ENCODE data around the gene SNRPA.

- TF ChIP-seq CTCF (conservative IDR thresholded peaks at IDR 0.05) (no peak), EZH2 (IDR thresholded peaks at IDR 0.05; ENCODE audit: low read depth) (no peak)
Measured at GRCh38 chr19:40780582-40780981, 29.6 kb downstream of the SNRPA start.
